HCT116 (cell line): ENCODE measurements around the gene RHOBTB1. TPM values are rescaled to one million over a fixed set of nuclear protein-coding genes. Genes with fewer than 3 reads are reported as not detected.

Source experiments
- ATAC-seq: fragments of 200-7000 bp; cut with Tn5 transposase; 2 replicates; pipeline ENCODE4 v1.9.1; 2020; ENCODE audit warnings: mild to moderate bottlenecking, moderate library complexity
- BruUV-seq: library from RNA; stranded (reverse); fragments of 400-500 nt; replicated peaks from 2 replicates; lab custom pipeline; 2021; lab: Mats Ljungman, UMichigan
- CTCF ChIA-PET: fragments of 300-600 bp; sonication (Branson Sonifier 250); formaldehyde crosslinking; loops from one replicate; lab custom pipeline; 2021; ENCODE audit warnings: antibody characterized with exemption; lab: Charles Lee
- POLR2A ChIA-PET: fragments of 300-600, 350-600 bp; sonication (Branson Sonifier 250); formaldehyde crosslinking; loops from one replicate; lab custom pipeline; 2021; ENCODE audit warnings: antibody characterized with exemption; lab: Charles Lee
- RAD21 ChIA-PET, 2 experiments: fragments of 300-600 bp; sonication (Branson Sonifier 250); formaldehyde crosslinking; loops; one replicate each; lab custom pipeline; 2023; ENCODE audit warnings: low total read pairs in 2 of 2; ENCODE audit not compliant: uncharacterized antibody in 2 of 2, unreplicated experiment in 2 of 2, low non-redundant PET in 1 of 2; lab: Charles Lee
- DNase-seq: peaks from one replicate; pipeline ENCODE4 v3.0.0-alpha.2; 2010; ENCODE audit warnings: low read depth, low spot score
- H2AFZ ChIP-seq: fragments of 200-600 bp; shearing (Covaris generic), sonication (generic); 2 replicates; pipeline ENCODE4 v1.6.1; 2017; ENCODE audit warnings: low read depth, mixed run types, mixed read lengths, antibody characterized with exemption, low read length; ENCODE audit not compliant: poor library complexity, severe bottlenecking
- H3K27ac ChIP-seq: 2 replicates; pipeline ENCODE4 v1.5.1; 2012; ENCODE audit warnings: low read depth, low read length
- H3K27me3 ChIP-seq: fragments of 200-600 bp; sonication (generic); 2 replicates; pipeline ENCODE4 v1.6.1; 2016; ENCODE audit warnings: mixed run types, low read length, mixed read lengths; ENCODE audit not compliant: insufficient read depth
- H3K36me3 ChIP-seq, 2 experiments: fragments of 200-500 bp in 1 of 2; fragments of 200-600 bp in 1 of 2; sonication (Bioruptor generic) in 1 of 2; sonication (generic) in 1 of 2; 2 replicates each; pipeline versions ENCODE4 v1.5.1 to v1.6.1; 2014 to 2016; ENCODE audit warnings: low read length in 2 of 2, inconsistent platforms in 1 of 2, mixed read lengths in 1 of 2, mixed run types in 1 of 2; ENCODE audit not compliant: insufficient read depth in 2 of 2, control insufficient read depth in 1 of 2
- H3K4me1 ChIP-seq, 2 experiments: fragments of 200-600 bp in 1 of 2; sonication (generic) in 1 of 2; 2 replicates each; pipeline versions ENCODE4 v1.5.1 to v1.6.1; 2012 to 2017; ENCODE audit warnings: low read length in 2 of 2, inconsistent platforms in 1 of 2, mild to moderate bottlenecking in 1 of 2, mixed read lengths in 1 of 2, mixed run types in 1 of 2, moderate library complexity in 1 of 2; ENCODE audit not compliant: insufficient read depth in 2 of 2, control insufficient read depth in 1 of 2
- H3K4me2 ChIP-seq: fragments of 200-600 bp; sonication (generic); 2 replicates; pipeline ENCODE4 v1.6.1; 2017; ENCODE audit warnings: mixed run types, low read length, mixed read lengths
- H3K4me3 ChIP-seq, 2 experiments: fragments of 200-600 bp in 1 of 2; sonication (generic) in 1 of 2; replicated peaks in 1 of 2; 2 replicates each; pipeline ENCODE4 v1.5.1; 2011 to 2016; ENCODE audit warnings: low read length in 2 of 2, control low read depth in 1 of 2, low read depth in 1 of 2, mild to moderate bottlenecking in 1 of 2, mixed read lengths in 1 of 2, mixed run types in 1 of 2
- H3K79me2 ChIP-seq: fragments of 200-600 bp; sonication (generic); 2 replicates; pipeline ENCODE4 v1.6.1; 2017; ENCODE audit warnings: mild to moderate bottlenecking, mixed run types, low read length, moderate library complexity, mixed read lengths; ENCODE audit not compliant: insufficient read depth
- H3K9ac ChIP-seq: fragments of 200-600 bp; sonication (generic); 2 replicates; pipeline ENCODE4 v1.6.1; 2016; ENCODE audit warnings: low read length, mixed read lengths
- H3K9me2 ChIP-seq: fragments of 200-600 bp; sonication (generic), shearing (Covaris generic); 2 replicates; pipeline ENCODE4 v1.6.1; 2017; ENCODE audit warnings: mixed run types, mild to moderate bottlenecking, moderate library complexity; ENCODE audit not compliant: insufficient read depth
- H3K9me3 ChIP-seq, 2 experiments: fragments of 200-500 bp in 1 of 2; fragments of 200-600 bp in 1 of 2; sonication (Bioruptor generic) in 1 of 2; sonication (generic) in 1 of 2; 2 replicates each; pipeline ENCODE4 v1.6.1; 2014 to 2017; ENCODE audit warnings: low read length in 2 of 2, mixed read lengths in 2 of 2, inconsistent platforms in 1 of 2, low read depth in 1 of 2, mild to moderate bottlenecking in 1 of 2, mixed run types in 1 of 2, moderate library complexity in 1 of 2; ENCODE audit not compliant: control insufficient read depth in 1 of 2, insufficient read depth in 1 of 2
- H4K20me1 ChIP-seq: fragments of 200-600 bp; sonication (generic), shearing (Covaris generic); 2 replicates; pipeline ENCODE4 v1.6.1; 2017; ENCODE audit warnings: mixed run types, mild to moderate bottlenecking, moderate library complexity; ENCODE audit not compliant: insufficient read depth
- ATF3 ChIP-seq: IDR thresholded peaks from 2 replicates; pipeline ENCODE4 v1.6.1; 2012
- CBX3 ChIP-seq: IDR thresholded peaks from 2 replicates; pipeline ENCODE4 v1.6.1; 2012; ENCODE audit warnings: low read depth
- CEBPB ChIP-seq: IDR thresholded peaks from 2 replicates; pipeline ENCODE4 v1.6.1; 2012; ENCODE audit warnings: low read depth
- CTCF ChIP-seq, 3 experiments: fragments of 200-600 bp in 1 of 3; sonication (generic) in 1 of 3; IDR thresholded peaks in 2 of 3; conservative IDR thresholded peaks in 1 of 3; 2 replicates each; pipeline ENCODE4 v1.5.1; 2012 to 2017; ENCODE audit warnings: low read depth in 2 of 3, low read length in 2 of 3, antibody characterized with exemption in 1 of 3, borderline replicate concordance in 1 of 3, control low read depth in 1 of 3, mild to moderate bottlenecking in 1 of 3, mixed read lengths in 1 of 3, mixed run types in 1 of 3, moderate library complexity in 1 of 3; ENCODE audit not compliant: insufficient read depth in 1 of 3
- EGR1 ChIP-seq: IDR thresholded peaks from 2 replicates; pipeline ENCODE4 v1.6.1; 2012; ENCODE audit warnings: low read depth
- ELF1 ChIP-seq: IDR thresholded peaks from 2 replicates; pipeline ENCODE4 v1.6.1; 2012; ENCODE audit warnings: low read depth, borderline replicate concordance
- EZH2 ChIP-seq: fragments of 200-600 bp; sonication (generic); IDR thresholded peaks from 2 replicates; pipeline ENCODE4 v1.6.1; 2017; ENCODE audit warnings: antibody characterized with exemption, mixed run types
- EZH2phosphoT487 ChIP-seq: fragments of 200-600 bp; IDR thresholded peaks from 2 replicates; pipeline ENCODE4 v1.6.1; 2018; ENCODE audit warnings: antibody characterized with exemption, borderline replicate concordance
- MAX ChIP-seq: IDR thresholded peaks from 2 replicates; pipeline ENCODE4 v1.6.1; 2012
- POLR2AphosphoS5 ChIP-seq: IDR thresholded peaks from 2 replicates; pipeline ENCODE4 v1.6.1; 2011; ENCODE audit warnings: mild to moderate bottlenecking, low read depth, low read length, moderate library complexity
- RAD21 ChIP-seq: IDR thresholded peaks from 2 replicates; pipeline ENCODE4 v1.6.1; 2012; ENCODE audit warnings: low read depth, mild to moderate bottlenecking
- SIN3A ChIP-seq: IDR thresholded peaks from 2 replicates; pipeline ENCODE4 v1.6.1; 2012; ENCODE audit warnings: low read depth
- SRF ChIP-seq: IDR thresholded peaks from 2 replicates; pipeline ENCODE4 v1.6.1; 2012; ENCODE audit warnings: low read depth
- YY1 ChIP-seq: IDR thresholded peaks from 2 replicates; pipeline ENCODE4 v1.6.1; 2011; ENCODE audit warnings: low read length, low read depth, moderate library complexity, mild to moderate bottlenecking; ENCODE audit not compliant: insufficient replicate concordance; ENCODE audit errors: extremely low read depth
- ZFX ChIP-seq: fragments of 450-650 bp; IDR thresholded peaks from 2 replicates; pipeline ENCODE4 v1.6.1; 2017
- ZNF274 ChIP-seq: fragments of 200-500 bp; sonication (Bioruptor generic); IDR thresholded peaks from 2 replicates; pipeline ENCODE4 v1.6.1; 2014; ENCODE audit warnings: mild to moderate bottlenecking, low read depth, low read length, inconsistent platforms
- intact Hi-C: fragments of 100-400 bp; cut with micrococcal nuclease; formaldehyde crosslinking; loops from 2 replicates; pipeline ENCODE4 v1.10.0; 2022
- total RNA-seq: library from RNA; stranded (reverse); gene quantifications from one replicate; pipeline ENCODE4 v1.2.1, GENCODE V29; 2021; ENCODE audit not compliant: unreplicated experiment

The RHOBTB1 gene
- total RNA-seq, 1 experiment from 2014 or later = 1.6 TPM

GRCh38 chr10:60976687-60977086 is 32.7 kb upstream of the RHOBTB1 start:
- Histone ChIP-seq H3K36me3 (no peaks in the 10 kb centered on the region), H2AFZ (no peak overlapping the region), H4K20me1 (no peaks in the 10 kb centered on the region), H3K9me2 (no peaks in the 10 kb centered on the region), H3K4me1 (peaks cover 12 to 32% of the 10 kb centered on the region in 2 experiments), H3K9me3 (no peaks in the 10 kb centered on the region), H3K4me2 (no peak overlapping the region), H3K4me3 (no peak overlapping the region), H3K79me2 (no peaks in the 10 kb centered on the region), H3K27ac (no peak overlapping the region), H3K9ac (no peak overlapping the region), H3K27me3 (no peaks in the 10 kb centered on the region)
- ChIA-PET RAD21 (no interaction called here), POLR2A (no interaction called here), CTCF (no interaction called here)
- DNase-seq (no peak), ATAC-seq (no peak)
- BruUV-seq = no TSS peak
- intact Hi-C loops = no loop called here
- TF ChIP-seq RAD21 = no peak
- no peak for TF ChIP-seq EGR1

- TF ChIP-seq MAX (no peak), POLR2AphosphoS5 (no peak), EZH2phosphoT487 (no peak), SIN3A (no peak), EZH2 (no peak), SRF (no peak), EGR1 (no peak), ZNF274 (no peak), CTCF (IDR thresholded peaks at IDR 0.05 in 2 of 3, conservative IDR thresholded peaks at IDR 0.05 in 1 of 3; ENCODE audit: borderline replicate concordance in 1 of 3, insufficient read depth in 1 of 3, low read depth in 2 of 3, low read length in 2 of 3) (no peak), ATF3 (no peak), ZFX (no peak), ELF1 (no peak), CBX3 (no peak), CEBPB (no peak), YY1 (no peak)
Measured at GRCh38 chr10:60975716-60976115, 31.7 kb upstream of the RHOBTB1 start.

More at GRCh38 chr10:60975716-60976115, 31.7 kb upstream of the RHOBTB1 start:
- Histone ChIP-seq H3K36me3 (no peaks in the 10 kb centered on the region), H3K4me2 (peak overlapping the region; percentile 36; the same call in 1 of the 2 replicates), H3K9me2 (no peaks in the 10 kb centered on the region), H3K9me3 (no peaks in the 10 kb centered on the region), H3K9ac (no peak overlapping the region), H3K4me1 (peaks cover 12 to 32% of the 10 kb centered on the region in 2 experiments), H4K20me1 (no peaks in the 10 kb centered on the region), H3K79me2 (no peaks in the 10 kb centered on the region), H3K4me3 (no peak overlapping the region), H3K27me3 (no peaks in the 10 kb centered on the region), H3K27ac (no peak overlapping the region), H2AFZ (peak overlapping the region; percentile 49)
- BruUV-seq = no TSS peak
- RAD21 ChIA-PET = no interaction called here
- ATAC-seq (no peak), DNase-seq (no peak)
- intact Hi-C loops = no loop called here
- POLR2A ChIA-PET = no interaction called here
- CTCF ChIA-PET = interaction anchor here (3.3 kb wide), 1 partner anchor 11 kb away, joined by 11 read pairs; no protein-coding TSS in a partner anchor
